HG02588 (cell line): ENCODE data around the gene CIRBP.

Experiments used
- ATAC-seq: cut with Tn5 transposase; IDR thresholded peaks from one replicate; pipeline ENCODE4 v1.9.1; 2021; ENCODE audit warnings: mild to moderate bottlenecking, moderate library complexity; ENCODE audit not compliant: unreplicated experiment

Gene CIRBP

GRCh38 chr19:1230783-1231489 lies 38.2 kb upstream of the CIRBP start:
- no peak for ATAC-seq

DNA sequence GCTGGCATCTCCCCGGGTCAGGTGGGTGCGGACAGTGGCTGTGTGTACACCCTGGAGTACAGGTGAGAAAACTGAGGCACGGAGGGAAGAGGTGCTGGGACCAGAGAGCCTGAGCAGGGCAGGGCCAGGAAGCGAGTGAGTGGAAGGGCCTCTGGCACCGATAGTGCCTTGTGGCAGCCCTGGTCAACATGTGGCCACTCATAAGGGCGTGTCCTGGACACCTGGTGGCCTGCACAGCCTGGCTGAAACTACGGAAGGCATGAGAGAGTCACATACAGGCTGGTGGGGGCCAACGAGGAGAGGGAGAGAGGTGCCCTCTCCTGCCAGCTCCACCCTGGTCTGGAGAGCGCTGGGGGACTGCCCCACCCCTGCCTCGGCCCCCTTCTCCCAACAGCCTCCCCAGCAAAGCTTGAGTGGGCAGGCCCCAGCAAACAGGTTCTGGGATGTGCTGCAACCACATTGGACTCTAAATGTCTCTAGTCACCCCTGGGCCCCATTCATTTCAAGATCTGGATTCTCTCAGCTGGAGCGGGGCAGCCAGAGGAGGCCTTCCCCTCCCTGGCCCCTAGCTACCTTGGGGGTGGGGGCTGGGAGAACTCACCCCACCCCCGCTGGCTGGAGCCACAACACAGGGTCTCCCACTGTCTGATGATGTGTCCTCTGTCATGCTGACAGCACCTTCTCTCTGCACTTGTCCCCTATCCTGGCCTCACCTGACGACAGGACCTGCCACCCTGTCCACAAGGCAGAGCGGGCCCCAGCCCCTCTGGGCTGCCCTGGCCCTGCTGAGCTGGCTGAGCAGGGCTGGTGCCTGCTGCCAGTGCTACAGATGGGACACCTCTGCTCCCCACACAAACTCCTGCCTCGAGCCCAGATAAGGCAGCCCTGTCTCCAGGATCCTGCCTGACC lies 37.1 kb upstream of the CIRBP start:
- ATAC-seq, result no peak

- ATAC-seq, result no peak
These were observed 36.5 kb upstream of the CIRBP start for GRCh38 chr19:1232652-1233072.

DNA sequence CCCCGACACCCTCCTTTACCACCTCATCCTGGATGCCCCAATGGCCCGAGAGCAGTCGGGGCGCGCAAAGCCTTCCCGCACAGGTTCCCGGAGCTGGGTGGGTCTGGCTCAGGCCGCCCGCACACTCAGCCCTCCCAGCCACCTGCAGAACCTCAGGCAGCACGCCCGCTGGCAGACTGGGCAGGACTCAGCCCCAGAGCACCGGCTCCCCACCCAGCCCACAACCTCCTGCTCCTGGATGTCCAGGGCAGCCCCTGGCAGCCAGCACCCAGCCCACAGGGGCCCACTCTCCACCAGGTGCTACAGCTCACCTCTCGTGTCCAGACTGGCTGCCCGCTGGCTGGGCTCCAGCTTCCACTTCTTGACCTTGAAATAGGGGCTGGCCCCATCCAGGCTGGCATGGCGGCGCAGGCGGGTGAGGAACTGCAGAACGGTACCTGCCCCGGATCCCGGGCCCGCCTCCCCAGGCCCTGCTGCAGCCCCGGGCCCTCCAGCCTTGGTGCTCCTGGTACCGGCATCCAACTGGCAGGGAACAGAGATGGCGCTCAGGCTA lies 35.9 kb upstream of the CIRBP start:
- no peak for ATAC-seq

GRCh38 chr19:1234051-1234954 lies 34.8 kb upstream of the CIRBP start:
- ATAC-seq, result no peak

- ATAC-seq, result no peak
These were observed 34.2 kb upstream of the CIRBP start for GRCh38 chr19:1234955-1235380.

DNA sequence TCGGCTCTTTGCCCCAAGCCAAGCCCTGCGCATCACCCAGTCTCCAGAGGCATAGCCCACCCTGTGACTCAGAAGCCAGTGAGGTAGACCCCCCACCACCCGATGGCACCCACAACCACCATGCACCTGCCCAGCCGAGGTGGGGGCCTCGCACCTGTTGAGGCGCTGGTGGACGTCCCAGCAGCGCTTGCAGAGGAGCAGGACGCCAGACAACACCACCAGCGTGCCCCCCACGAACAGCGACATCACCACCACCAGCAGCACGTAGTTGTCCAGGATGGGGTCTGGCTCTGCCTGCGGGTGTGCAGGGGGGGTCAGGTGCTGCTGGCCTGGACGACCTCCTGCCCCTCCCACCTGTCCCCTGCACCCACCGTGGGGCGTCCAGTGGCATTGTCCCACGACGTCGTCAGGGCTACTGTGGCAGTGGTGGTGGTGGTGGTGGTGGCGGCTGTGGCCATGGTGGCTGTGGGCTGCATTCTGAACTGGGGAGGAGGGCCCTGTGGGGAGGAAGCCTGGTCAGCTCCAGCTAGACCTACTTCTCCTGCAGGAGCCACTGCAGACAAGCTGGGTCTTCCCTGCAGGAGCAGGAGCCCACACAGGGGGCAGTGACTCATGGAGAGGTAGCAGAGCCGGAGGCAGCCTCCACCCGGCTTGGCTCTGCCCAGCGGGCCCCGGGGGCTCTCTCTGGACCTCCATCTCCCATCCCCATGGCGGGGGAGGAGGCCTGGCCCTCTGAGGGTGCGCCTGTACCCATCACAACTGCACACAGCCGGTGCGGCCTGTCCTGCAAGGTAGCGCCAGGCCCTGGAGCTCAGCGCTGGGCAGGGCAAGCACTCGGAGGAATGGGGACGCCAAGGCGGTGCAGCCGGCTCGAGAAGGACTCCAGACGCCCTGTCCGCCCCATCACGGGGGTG lies 33.2 kb upstream of the CIRBP start:
- no peak for ATAC-seq

DNA sequence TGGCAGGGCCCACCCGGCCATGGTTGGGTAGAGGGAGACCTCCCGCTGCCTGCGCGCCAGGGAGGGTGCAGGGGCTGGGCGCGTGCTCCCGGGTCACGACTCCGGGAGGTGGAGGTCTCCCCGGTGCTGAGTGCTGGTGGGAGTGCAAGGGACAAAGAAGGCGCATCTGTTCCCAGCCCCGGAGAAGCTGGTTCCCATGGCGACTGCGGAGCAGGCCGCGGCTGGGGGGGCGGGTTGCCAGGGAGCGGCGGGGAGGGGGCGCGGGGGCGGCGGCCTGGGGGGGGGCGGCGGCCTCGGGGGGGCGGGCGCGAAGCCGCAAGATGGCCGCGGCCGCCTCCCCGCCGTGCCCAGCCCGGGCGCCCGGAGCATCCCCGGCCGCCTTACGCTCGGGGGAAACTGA lies 32.6 kb upstream of the CIRBP start:
- ATAC-seq, result no peak

- no peak for ATAC-seq
These were observed 32.0 kb upstream of the CIRBP start for GRCh38 chr19:1237027-1237659.

GRCh38 chr19:1237754-1238368 lies 31.3 kb upstream of the CIRBP start, which contains the start of gene CBARP:
Gene CBARP (minus strand): TSS chr19:1238005. CDS start chr19:1236100, 1,905 bp downstream.
- ATAC-seq, result no peak

GRCh38 chr19:1238369-1239303 lies 30.5 kb upstream of the CIRBP start:
- ATAC-seq, result no peak

DNA sequence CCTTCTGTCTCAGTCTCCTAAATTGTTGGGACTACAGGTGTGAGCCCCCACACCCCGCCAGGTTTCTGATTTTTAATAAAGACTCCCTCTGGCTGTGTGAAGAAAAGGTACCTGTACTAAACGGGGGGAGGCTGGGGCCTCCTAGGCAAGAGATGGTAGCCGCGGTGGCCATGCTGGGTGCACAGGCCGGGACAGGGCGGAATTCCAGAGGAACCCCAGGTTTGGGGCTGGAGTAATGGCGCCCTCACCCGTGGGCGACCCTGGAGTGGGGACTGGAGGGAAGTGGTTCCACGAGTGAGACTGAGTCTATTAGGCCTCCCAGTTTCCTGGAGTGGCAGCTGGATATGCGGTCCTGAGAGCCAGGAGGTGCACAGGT lies 29.7 kb upstream of the CIRBP start:
- no peak for ATAC-seq

DNA sequence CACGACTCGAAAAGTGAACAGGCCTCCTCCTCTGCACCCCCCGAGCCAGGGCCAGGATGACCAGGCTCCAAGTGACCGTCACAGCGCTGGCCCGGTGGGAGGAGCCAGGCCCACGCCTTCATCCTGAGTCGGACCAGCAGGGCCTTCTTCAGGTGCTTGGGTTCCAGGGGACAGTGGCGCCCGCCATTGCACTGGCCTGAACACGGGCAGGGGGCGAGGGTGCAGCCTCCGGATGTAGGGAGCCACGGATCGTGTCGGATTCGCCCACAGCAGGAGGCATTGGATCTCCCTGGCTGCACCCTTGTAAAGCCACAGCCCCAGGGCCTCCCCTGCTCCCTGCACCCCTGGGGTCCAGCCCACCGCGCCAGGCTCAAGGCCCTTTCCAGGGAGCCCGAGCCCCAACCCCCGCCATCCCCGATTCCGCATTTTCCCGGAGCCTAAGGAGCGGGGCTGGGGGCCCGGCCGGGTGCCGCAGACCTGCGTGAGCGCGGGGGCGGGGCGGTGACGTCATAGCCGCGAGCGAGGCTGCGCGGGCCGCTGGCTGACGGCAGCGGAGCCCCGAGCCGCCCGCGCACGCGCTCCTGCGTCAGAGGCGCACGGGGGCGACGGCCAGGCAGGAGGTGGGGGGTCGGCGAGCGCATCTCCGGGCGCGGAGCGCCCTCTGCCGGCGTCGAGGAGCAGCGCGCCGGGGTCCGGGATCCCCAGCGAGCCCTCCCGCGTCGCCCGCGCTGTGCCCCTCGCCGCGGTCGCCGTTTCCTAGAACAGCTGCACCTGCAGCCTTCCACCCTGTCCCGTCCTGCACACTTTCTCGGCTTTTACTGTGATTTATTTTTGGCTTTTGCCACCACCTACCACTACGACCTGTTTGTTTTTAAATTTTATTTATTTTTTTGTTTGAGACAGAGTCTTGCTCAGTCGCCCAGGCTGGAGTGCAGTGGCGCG lies 29.1 kb upstream of the CIRBP start:
- ATAC-seq, result no peak

GRCh38 chr19:1240925-1241324 lies 28.2 kb upstream of the CIRBP start:
- no peak for ATAC-seq

- ATAC-seq, result peak; percentile 36
These were observed 27.6 kb upstream of the CIRBP start, which contains the start of gene ATP5F1D for GRCh38 chr19:1241417-1242095. Gene ATP5F1D (plus strand): TSS chr19:1241751. CDS start chr19:1241851, 100 bp downstream.
